GM12874 (cell line): ENCODE data around the gene KLK12.

ENCODE experiments used
- TF ChIP-seq, protein P1 (sequence below): IDR thresholded peaks from 2 replicates; pipeline ENCODE4 v1.5.1; 2011; ENCODE audit warnings: low read depth, mild to moderate bottlenecking, control low read depth, low read length, moderate library complexity; ENCODE audit not compliant: insufficient read depth

KLK12 gene

DNA sequence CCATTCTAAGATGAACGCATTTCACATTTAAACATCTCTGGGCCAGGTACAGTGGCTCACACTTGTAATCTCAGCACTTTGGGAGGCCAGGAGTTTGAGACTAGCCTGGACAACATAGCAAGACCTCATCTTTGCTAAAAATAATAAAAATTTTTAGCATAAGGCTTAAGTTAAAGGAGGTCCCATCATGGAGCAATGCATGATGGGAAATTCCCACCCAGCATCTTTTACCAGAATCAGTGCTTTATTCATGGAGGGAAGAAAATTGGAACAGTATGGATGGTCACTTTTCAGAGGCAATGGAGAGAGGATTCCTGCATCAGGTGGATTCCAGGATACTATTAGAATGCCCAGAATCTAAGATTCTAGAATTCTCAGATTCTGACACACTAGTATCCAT lies 29.6 kb downstream of the KLK12 start:
- TF ChIP-seq, protein P1, sequence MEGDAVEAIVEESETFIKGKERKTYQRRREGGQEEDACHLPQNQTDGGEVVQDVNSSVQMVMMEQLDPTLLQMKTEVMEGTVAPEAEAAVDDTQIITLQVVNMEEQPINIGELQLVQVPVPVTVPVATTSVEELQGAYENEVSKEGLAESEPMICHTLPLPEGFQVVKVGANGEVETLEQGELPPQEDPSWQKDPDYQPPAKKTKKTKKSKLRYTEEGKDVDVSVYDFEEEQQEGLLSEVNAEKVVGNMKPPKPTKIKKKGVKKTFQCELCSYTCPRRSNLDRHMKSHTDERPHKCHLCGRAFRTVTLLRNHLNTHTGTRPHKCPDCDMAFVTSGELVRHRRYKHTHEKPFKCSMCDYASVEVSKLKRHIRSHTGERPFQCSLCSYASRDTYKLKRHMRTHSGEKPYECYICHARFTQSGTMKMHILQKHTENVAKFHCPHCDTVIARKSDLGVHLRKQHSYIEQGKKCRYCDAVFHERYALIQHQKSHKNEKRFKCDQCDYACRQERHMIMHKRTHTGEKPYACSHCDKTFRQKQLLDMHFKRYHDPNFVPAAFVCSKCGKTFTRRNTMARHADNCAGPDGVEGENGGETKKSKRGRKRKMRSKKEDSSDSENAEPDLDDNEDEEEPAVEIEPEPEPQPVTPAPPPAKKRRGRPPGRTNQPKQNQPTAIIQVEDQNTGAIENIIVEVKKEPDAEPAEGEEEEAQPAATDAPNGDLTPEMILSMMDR, result no peak

DNA sequence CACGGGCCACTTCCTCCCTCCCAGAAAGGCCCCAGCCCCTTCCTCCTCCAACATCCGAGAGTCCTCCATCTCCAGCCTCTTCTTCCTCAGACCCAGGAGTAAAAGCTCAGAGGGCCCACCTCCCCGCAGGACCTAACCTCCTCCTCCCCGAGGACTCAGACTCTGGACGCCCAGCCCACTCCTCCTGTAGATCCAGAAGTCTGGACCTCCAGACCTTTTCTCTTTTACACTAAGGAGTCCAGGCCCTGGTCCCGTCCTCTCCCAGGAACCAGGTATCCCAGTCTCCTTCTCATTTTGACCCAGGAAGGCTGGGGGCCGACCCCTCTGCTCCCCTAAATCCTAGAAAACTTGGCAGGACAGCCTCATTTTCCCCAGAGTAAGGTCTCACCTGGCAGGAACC lies 31.5 kb downstream of the KLK12 start:
- TF ChIP-seq, protein P1, result no peak

- TF ChIP-seq, protein P1, result no peak
Observed at GRCh38 chr19:51002542-51003311, 32.1 kb downstream of the KLK12 start.

DNA sequence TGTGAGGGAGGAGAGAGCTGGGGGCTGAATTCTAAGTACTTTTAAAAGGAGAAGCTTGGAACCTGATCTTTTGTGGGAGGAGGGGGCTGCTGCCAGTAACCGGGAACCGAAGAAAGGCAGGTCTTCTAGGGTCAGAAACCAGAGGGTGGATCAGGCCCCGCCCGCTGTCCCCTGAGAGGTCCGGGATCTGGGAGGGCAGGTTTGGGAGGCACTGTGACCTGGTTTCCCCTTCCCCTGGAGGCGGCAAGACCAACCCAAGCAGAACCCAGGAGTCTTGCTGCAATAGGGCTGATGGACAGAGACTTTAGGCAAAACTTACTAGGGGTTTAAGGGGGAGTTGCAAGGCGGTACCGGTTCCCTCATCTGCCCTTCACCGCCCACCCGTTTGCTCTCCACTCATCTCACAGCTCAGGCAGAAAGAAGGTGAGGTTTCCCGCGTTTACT lies 32.7 kb downstream of the KLK12 start:
- TF ChIP-seq, protein P1, result no peak

GRCh38 chr19:51001515-51001914 lies 33.3 kb downstream of the KLK12 start, which contains the start of gene KLK8:
KLK8 (minus strand) TSS chr19:51001604; CDS start chr19:51001167, 437 bp downstream.
- TF ChIP-seq, protein P1, result no peak

DNA sequence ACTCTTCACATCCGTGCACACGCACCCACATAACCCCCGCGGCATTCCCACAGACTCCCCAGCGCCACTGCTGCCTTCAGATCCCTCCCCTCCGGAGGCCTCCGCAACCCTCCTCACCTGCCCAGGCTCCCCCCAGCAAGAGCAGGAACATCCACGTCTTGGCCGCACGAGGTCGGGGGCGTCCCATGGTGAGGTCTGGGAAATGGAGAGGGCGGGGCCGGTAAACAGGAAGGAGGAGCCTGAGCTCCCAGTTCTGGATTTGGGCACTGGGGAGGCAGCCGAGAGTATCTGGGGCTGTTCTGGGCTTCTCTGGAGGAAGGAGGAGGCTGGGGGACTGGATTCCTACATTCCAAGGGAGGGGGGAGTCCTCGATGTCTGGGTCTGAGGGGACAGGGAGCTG lies 33.8 kb downstream of the KLK12 start:
- TF ChIP-seq, protein P1, result no peak

GRCh38 chr19:51000426-51000825 lies 34.4 kb downstream of the KLK12 start:
- TF ChIP-seq, protein P1, result no peak
